Activated CD4-positive, alpha-beta T cell treated with anti-CD3 and anti-CD28 coated beads, Interleukin-2, amount 50 U/mL, for 4 hours (primary cell): ENCODE data around the gene SETD5.
A peak's percentile ranks its signal among the peaks of the same experiment; 100 is the strongest.
"Not testable (repeated sequence)": the region's sequence is repeated elsewhere in the genome, so short reads cannot be mapped to it uniquely, and the experiment has no call there.

Experiments used
- DNase-seq, 2 experiments: peaks; one replicate each; pipeline ENCODE4 v3.0.0-alpha.2; 2020

Gene SETD5

DNA sequence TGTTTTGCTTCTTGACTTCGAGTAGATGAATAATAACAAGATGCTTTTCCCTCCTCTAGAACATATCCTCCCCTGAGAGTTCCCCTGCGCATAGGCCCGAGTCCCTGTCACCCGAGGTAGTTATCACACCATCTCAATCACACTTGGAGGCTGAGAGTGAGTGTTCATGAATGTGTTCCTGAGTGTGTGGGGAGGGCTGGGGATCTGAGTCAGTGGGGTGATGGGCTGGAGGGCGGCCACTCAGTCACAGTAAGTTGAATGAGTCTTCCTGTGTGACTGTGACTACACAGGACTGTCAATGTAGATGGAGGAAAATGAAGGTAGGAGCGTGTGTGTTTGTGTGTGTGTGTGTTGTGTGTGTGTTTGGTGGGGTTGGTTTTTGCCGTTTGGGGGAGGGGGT lies 71.0 kb downstream of the SETD5 start:
- no peak for DNase-seq

DNA sequence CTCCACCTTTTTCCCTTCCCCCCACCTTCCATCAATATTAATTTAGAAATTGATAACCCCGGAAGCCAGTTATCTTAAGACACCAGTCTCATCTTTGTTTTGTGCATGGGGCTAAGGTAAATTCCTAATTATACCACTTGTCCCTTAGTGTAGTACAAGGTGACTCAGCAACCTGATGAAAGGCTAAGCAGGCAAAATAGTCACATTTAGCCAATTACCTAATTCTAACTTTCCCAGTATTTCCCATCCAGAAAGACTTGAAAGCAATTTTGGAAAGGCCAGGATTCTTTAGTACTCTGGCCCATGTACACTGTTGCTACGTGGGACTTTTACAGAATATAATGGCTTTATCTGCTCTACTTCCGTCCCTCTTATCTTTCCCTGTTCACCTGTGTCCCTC lies 72.6 kb downstream of the SETD5 start:
- no peak for DNase-seq

DNA sequence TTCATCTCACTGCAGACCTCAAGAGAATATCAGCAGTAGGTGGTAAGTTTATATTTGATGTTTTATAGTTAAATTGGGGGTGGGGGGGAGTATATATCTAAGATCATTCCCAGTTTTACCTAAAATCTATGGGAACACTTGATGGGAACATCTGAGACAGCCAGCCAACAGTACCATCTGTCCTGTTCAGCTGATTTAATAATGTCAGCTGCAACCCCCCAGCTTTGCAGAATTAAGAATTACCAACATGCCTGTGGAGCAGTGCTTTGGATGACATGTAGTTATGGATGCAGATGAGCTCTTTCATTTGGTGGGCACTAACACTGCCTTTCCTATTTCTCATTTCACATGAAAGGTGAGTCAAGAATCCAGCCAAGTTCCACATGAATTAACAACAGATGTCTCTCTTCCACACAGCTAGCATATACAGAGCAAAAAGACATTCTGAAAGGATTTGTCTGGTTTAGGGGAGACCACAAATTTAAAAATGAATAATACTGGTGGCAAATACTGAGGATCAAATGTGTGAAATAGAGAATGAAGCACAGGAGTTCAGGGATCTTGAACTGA lies 76.2 kb downstream of the SETD5 start:
- DNase-seq = no peak

GRCh38 chr3:9474482-9474881 lies 77.1 kb downstream of the SETD5 start:
- DNase-seq = no peak

GRCh38 chr3:9476935-9477334 lies 79.5 kb downstream of the SETD5 start:
- DNase-seq = no peak

GRCh38 chr3:9480265-9480664 lies 82.8 kb downstream of the SETD5 start:
- DNase-seq = no peak

GRCh38 chr3:9485248-9485647 lies 87.8 kb downstream of the SETD5 start:
- DNase-seq = no peak

- DNase-seq = no peak
Measured at GRCh38 chr3:9491506-9491905, 94.1 kb downstream of the SETD5 start.

GRCh38 chr3:9494036-9494435 lies 96.6 kb downstream of the SETD5 start:
- DNase-seq = not testable (repeated sequence)

GRCh38 chr3:9496893-9497292 lies 99.5 kb downstream of the SETD5 start:
- DNase-seq = no peak

- DNase-seq = no peak
Measured at GRCh38 chr3:9497821-9498565, 100.6 kb downstream of the SETD5 start.

- no peak for DNase-seq
Measured at GRCh38 chr3:9498781-9499180, 101.4 kb downstream of the SETD5 start.

GRCh38 chr3:9499455-9500107 lies 102.2 kb downstream of the SETD5 start:
- DNase-seq = no peak

DNA sequence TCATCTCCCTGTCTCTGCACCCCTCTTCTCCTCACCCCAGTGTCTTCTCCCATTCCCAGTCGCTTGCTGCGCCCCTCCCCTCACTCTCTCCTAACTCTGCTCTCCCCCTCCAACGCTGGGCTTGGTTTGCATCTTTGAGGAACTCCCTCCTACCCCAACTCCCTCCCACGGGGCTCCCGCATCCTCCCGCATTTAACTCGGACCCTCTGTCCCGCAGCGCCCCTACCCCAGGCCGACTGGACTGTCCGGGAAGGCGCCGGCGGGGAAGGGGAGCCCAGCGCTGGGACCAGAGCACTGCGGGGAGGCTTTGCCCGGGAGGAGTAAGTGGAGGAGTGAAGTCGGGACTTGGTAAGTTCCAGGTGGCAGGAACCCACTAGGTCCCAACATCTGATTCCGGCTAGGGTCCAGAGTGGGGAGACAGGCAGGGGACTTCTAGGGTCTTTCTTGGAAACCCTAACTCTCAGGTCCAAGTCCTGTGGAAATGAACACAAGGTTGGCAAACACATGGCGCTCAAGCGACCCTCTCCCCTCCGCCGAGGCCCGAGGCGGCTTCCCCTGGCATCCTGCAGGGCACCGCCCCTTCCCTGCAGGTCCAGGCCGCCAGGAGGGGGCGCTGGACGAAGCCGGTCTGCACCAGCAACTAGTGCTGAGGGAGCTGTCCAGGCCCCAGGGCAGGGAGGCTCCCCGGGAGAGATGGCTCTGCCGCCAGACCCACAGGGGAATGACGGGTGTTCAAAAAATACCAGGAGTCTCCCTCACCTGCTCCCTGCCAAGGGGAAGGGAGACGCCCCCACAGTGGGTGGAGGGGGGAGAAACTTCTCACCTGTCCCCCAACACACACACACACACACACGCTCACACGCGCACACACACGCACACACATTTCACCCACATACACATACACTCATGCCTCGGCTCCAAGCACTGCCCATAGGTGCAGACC lies 103.0 kb downstream of the SETD5 start:
- peak; percentile 43 to 44 for DNase-seq

DNA sequence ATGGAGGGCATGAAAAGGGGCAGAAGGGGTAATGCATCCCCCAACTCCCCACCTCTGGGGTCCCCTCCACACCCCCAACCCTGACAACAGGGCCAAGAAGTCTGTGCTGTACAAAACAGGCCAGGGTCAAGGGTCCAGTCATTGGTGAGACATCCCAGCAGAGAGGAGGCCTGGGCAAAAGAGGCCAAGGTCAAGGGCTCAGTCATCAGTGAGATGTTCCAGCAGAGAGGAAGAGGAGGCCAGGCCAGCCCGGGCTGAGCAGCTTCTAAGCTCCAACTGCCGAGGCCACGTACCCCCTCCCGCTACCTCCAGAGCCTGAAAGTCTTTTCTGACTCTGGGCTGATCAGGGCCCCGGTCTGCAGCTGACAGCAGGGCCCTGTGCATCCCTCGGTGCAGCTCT lies 103.8 kb downstream of the SETD5 start:
- DNase-seq = no peak

GRCh38 chr3:9503283-9503682 lies 105.9 kb downstream of the SETD5 start:
- DNase-seq = peak; percentile 55

DNA sequence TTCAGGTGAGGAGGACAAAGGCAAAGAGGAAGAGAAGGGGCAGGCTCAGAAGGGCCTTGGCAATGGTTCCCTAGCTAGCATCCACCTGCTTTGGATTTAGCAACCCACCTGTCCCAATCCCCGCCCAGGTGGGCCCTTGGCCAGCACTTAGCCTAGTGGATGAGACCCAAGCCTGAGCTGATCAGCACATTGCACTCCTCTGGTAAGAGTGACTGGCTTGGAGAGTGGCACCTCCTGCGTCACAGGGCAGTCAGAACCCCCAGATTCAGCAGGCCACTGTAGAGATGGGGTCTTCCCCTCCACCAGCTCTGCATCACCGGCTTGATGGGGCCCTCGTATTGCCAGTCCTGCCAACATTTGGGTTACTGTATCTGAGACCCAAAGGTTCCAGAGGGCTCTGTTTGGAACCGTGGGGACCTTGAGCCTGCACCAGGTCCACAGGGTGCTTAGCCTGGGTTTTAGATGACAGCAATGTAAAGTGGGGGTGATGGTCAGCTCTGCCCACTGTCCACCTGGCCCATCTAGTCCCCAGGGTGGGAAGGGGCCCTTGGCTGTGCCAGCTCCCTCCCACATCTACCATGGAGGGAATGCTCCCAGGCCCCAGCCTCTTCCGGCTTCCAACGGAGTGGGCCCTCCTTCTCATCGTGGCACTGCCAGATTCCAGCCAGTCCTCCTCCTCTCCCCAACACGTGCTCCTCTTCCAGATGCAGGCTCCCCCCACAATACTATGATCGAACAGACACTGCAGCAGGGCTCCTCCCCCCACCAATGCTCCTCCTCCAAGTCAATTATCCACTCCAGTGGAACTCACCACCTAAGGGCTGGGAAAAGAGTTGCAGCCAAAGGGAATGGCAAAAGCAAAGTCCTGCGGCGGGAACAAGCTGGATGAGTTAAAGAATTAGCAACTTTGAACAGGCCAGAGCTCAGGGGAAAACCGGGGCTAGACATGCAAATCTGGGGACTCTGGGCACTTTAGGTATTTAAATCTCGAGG lies 110.5 kb downstream of the SETD5 start:
- DNase-seq = no peak

DNA sequence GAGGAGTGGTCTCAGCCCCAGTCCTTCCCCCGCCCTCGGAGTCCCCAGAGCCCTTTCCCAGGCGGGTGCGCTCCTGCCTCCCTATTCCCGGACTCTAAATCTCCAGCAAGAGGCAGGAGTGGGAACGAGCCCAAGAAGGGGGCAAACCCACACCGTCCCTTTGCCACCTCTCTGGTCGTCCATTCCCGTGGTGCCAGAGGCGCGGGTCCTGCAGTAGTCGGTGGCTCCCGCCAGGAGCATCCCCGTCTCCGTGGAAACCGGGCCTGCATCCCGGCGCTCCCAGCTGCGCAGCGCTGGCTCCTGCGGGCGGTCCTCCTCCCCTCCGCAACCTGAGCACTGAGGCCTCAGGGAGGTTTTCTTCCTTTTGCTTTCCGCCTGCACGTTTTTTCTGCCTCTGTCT lies 111.4 kb downstream of the SETD5 start:
- no peak for DNase-seq

- DNase-seq = no peak
Measured at GRCh38 chr3:9512456-9513045, 115.1 kb downstream of the SETD5 start.

- DNase-seq = no peak
Measured at GRCh38 chr3:9514306-9514705, 116.9 kb downstream of the SETD5 start.

DNA sequence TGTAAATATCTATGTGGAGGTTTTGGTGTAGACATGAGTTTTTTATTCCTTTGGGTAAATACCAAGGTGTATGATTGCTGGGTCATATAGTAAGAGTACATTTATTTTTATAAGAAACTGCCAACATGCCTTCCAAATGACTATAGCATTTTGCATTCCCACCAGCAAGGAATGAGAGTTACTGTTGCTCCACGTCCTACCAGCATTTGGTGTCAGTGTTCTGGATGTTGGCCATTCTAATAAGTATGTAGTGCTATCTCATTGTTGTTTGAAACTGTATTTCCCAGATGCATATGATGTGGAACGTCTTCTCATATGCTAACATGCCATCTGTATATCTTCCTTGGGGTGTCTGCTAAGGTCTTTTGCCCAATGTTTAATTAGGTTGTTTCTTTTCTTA lies 117.5 kb downstream of the SETD5 start:
- no peak for DNase-seq

- DNase-seq = no peak
Measured at GRCh38 chr3:9525078-9525477, 127.7 kb downstream of the SETD5 start.
